SK-N-MC (cell line): Measurements from ENCODE around the gene DZANK1.

ENCODE experiments used
- EZH2 ChIP-seq: fragments of 200-600 bp; sonication (generic); IDR thresholded peaks from one replicate; pipeline ENCODE4 v1.6.1; 2017; ENCODE audit warnings: antibody characterized with exemption
- FOXP2 ChIP-seq: optimal IDR thresholded peaks from 2 replicates; pipeline ENCODE3; 2011; ENCODE audit warnings: mild to moderate bottlenecking, moderate library complexity; ENCODE audit not compliant: insufficient read depth; ENCODE audit errors: extremely low read length, control extremely low read depth
- POLR2AphosphoS5 ChIP-seq: IDR thresholded peaks from 2 replicates; pipeline ENCODE4 v1.6.1; 2012; ENCODE audit warnings: mild to moderate bottlenecking, low read depth, low read length, borderline replicate concordance

DNA sequence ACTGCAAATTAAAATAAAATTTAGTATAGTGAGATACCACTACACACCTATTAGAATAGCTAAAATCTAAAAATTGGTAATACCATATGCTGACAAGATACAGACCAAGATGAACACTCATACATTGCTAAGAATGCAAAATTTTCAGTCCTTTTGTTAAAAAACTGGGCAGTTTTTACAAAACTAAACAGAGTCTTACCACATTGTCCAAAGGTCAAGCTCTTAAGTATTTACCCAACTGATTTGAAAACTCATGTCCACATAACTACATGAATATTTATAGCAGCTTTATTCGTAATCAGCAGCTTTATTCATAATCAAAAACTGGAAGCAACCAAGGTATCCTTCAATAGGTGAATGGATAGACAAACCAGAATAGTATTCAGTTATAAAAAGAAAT, 10.4 kb upstream of the DZANK1 start:
- TF ChIP-seq POLR2AphosphoS5 (no peak), EZH2 (no peak), FOXP2 (no peak)
